ENCODE data around the gene MPDZ.

Gene MPDZ

GRCh38 chr9:13137426-13137825, 142.1 kb downstream of the MPDZ start:
- no peak for DNase-seq (ENCODE audit: low read depth in 3 of 3)

- no peak for DNase-seq (ENCODE audit: low read depth in 3 of 3)
These were observed 147.5 kb downstream of the MPDZ start for GRCh38 chr9:13131991-13132390.

- no peak for DNase-seq (ENCODE audit: low read depth in 3 of 3)
These were observed 148.1 kb downstream of the MPDZ start for GRCh38 chr9:13131416-13131815.

GRCh38 chr9:13128266-13128860, 151.1 kb downstream of the MPDZ start:
- no peak for DNase-seq (ENCODE audit: low read depth in 3 of 3)

GRCh38 chr9:13127131-13127530, 152.4 kb downstream of the MPDZ start:
- no peak for DNase-seq (ENCODE audit: low read depth in 3 of 3)

GRCh38 chr9:13125261-13125660, 154.2 kb downstream of the MPDZ start:
- no peak for DNase-seq (ENCODE audit: low read depth in 3 of 3)

- DNase-seq (ENCODE audit: low read depth in 3 of 3) = no peak
These were observed 156.6 kb downstream of the MPDZ start for GRCh38 chr9:13122756-13123369.

- DNase-seq (ENCODE audit: low read depth in 3 of 3) = no peak
These were observed 161.2 kb downstream of the MPDZ start for GRCh38 chr9:13118313-13118712.

- DNase-seq (ENCODE audit: low read depth in 3 of 3) = no peak
These were observed 163.2 kb downstream of the MPDZ start for GRCh38 chr9:13116292-13116691.

- no peak for DNase-seq (ENCODE audit: low read depth in 3 of 3)
These were observed 165.7 kb downstream of the MPDZ start for GRCh38 chr9:13113751-13114150.

- no peak for DNase-seq (ENCODE audit: low read depth in 3 of 3)
These were observed 166.3 kb downstream of the MPDZ start for GRCh38 chr9:13113216-13113615.

GRCh38 chr9:13111778-13112177, 167.7 kb downstream of the MPDZ start:
- DNase-seq (ENCODE audit: low read depth in 3 of 3) = no peak

GRCh38 chr9:13110766-13111417, 168.6 kb downstream of the MPDZ start:
- no peak for DNase-seq (ENCODE audit: low read depth in 3 of 3)

- no peak for DNase-seq (ENCODE audit: low read depth in 3 of 3)
These were observed 169.7 kb downstream of the MPDZ start for GRCh38 chr9:13109781-13110180.

GRCh38 chr9:13107008-13107407, 172.5 kb downstream of the MPDZ start:
- DNase-seq (ENCODE audit: low read depth in 3 of 3) = no peak

GRCh38 chr9:13100914-13101572, 178.4 kb downstream of the MPDZ start:
- no peak for DNase-seq (ENCODE audit: low read depth in 3 of 3)

- no peak for DNase-seq (ENCODE audit: low read depth in 3 of 3)
These were observed 184.4 kb downstream of the MPDZ start for GRCh38 chr9:13095056-13095455.

GRCh38 chr9:13090628-13091027, 188.9 kb downstream of the MPDZ start:
- DNase-seq (ENCODE audit: low read depth in 3 of 3) = no peak

- DNase-seq (ENCODE audit: low read depth in 3 of 3) = no peak
These were observed 189.8 kb downstream of the MPDZ start for GRCh38 chr9:13089666-13090065.

- no peak for DNase-seq (ENCODE audit: low read depth in 3 of 3)
These were observed 190.6 kb downstream of the MPDZ start for GRCh38 chr9:13088720-13089427.

- no peak for DNase-seq (ENCODE audit: low read depth in 3 of 3)
These were observed 195.4 kb downstream of the MPDZ start for GRCh38 chr9:13083963-13084528.

- no peak for DNase-seq (ENCODE audit: low read depth in 3 of 3)
These were observed 196.1 kb downstream of the MPDZ start for GRCh38 chr9:13083366-13083765.

All from stimulated activated CD4-positive, alpha-beta T cell treated with anti-CD3 and anti-CD28 coated beads, TNF-alpha, amount 100 ng/mL, for 24 hours (primary cell).